HepG2 (cell line): ENCODE results near the gene VILL. TPM values are rescaled to one million over a fixed set of nuclear protein-coding genes. Genes with fewer than 3 reads are reported as not detected.

ENCODE experiments used
- ATAC-seq: fragments of 200-7000 bp; cut with Tn5 transposase; 3 replicates; pipeline ENCODE4 v1.9.1; 2020; ENCODE audit warnings: mild to moderate bottlenecking, moderate library complexity
- BruUV-seq: library from RNA; stranded (reverse); fragments of 400-500 nt; replicated peaks from 2 replicates; lab custom pipeline; 2021; lab: Mats Ljungman, UMichigan
- CTCF ChIA-PET: fragments of 300-600 bp; formaldehyde crosslinking; extraction: SDS; loops from one replicate; lab custom pipeline; 2021; ENCODE audit warnings: low total read pairs, inconsistent platforms, low intra/inter-chr PET ratio; lab: Yijun Ruan, JAX
- POLR2A ChIA-PET: fragments of 350-600 bp; sonication (Branson Sonifier 250); formaldehyde crosslinking; loops from one replicate; lab custom pipeline; 2020; ENCODE audit warnings: antibody characterized with exemption, inconsistent platforms; lab: Yijun Ruan, JAX
- DNase-seq: peaks from one replicate; pipeline ENCODE4 v3.0.0-alpha.2; 2015; ENCODE audit warnings: low spot score
- FAIRE-seq: peaks from 3 replicates; lab custom pipeline; 2011; peaks lifted over from hg19 to GRCh38; lab: Jason Lieb, UNC
- H2AFZ ChIP-seq: one replicate; pipeline ENCODE4 v1.6.1; 2011; ENCODE audit warnings: low read length, inconsistent platforms
- H3K27ac ChIP-seq: fragments of 300-600 bp; 3 replicates; pipeline ENCODE4 v1.8.0; 2011; ENCODE audit warnings: mixed run types, mild to moderate bottlenecking, mixed read lengths, low read length, inconsistent platforms; ENCODE audit not compliant: insufficient read depth; ENCODE audit errors: extremely low read length
- H3K27me3 ChIP-seq, 2 experiments: fragments of 200-600 bp in 1 of 2; 2 replicates in 1 of 2; 3 replicates in 1 of 2; pipeline versions ENCODE4 v1.6.0 to v1.8.0; 2011; ENCODE audit warnings: low read length in 2 of 2, mild to moderate bottlenecking in 2 of 2, moderate library complexity in 2 of 2, inconsistent platforms in 1 of 2; ENCODE audit not compliant: insufficient read depth in 2 of 2, control insufficient read depth in 1 of 2
- H3K36me3 ChIP-seq, 2 experiments: fragments of 200-600 bp in 1 of 2; replicated peaks in 1 of 2; 2 replicates in 1 of 2; 3 replicates in 1 of 2; pipeline versions ENCODE4 v1.5.1 to v1.8.0; 2011; ENCODE audit warnings: low read length in 2 of 2, inconsistent platforms in 1 of 2; ENCODE audit not compliant: insufficient read depth in 2 of 2, control insufficient read depth in 1 of 2
- H3K4me1 ChIP-seq: 2 replicates; pipeline ENCODE4 v1.5.1; 2012; ENCODE audit warnings: low read length, inconsistent platforms; ENCODE audit not compliant: insufficient read depth
- H3K4me2 ChIP-seq: 2 replicates; pipeline ENCODE4 v1.6.0; 2011; ENCODE audit warnings: low read depth, low read length, inconsistent platforms
- H3K4me3 ChIP-seq, 3 experiments: fragments of 200-600 bp in 1 of 3; sonication (generic), shearing (Covaris generic) in 1 of 3; replicated peaks in 1 of 3; 2 replicates each; pipeline ENCODE4 v1.5.1; 2011 to 2016; ENCODE audit warnings: low read length in 3 of 3, inconsistent platforms in 2 of 3, low read depth in 2 of 3, mild to moderate bottlenecking in 2 of 3, control low read depth in 1 of 3, mixed read lengths in 1 of 3; ENCODE audit not compliant: insufficient read depth in 1 of 3
- H3K79me2 ChIP-seq: one replicate; pipeline ENCODE4 v1.6.1; 2011; ENCODE audit warnings: low read length, inconsistent platforms; ENCODE audit not compliant: insufficient read depth
- H3K9ac ChIP-seq: 2 replicates; pipeline ENCODE4 v1.6.0; 2011; ENCODE audit warnings: mild to moderate bottlenecking, low read depth, low read length, inconsistent platforms; ENCODE audit not compliant: insufficient read depth
- H3K9me3 ChIP-seq: 2 replicates; pipeline ENCODE4 v1.5.1; 2012; ENCODE audit warnings: mild to moderate bottlenecking, low read length
- H4K20me1 ChIP-seq: 2 replicates; pipeline ENCODE4 v1.6.0; 2011; ENCODE audit warnings: inconsistent platforms, mild to moderate bottlenecking, low read length, moderate library complexity; ENCODE audit not compliant: insufficient read depth
- FOXK2 ChIP-seq: fragments of 450-650 bp; IDR thresholded peaks from 2 replicates; pipeline ENCODE4 v1.6.1; 2016
- MED1 ChIP-seq: sonication (generic); formaldehyde crosslinking; IDR thresholded peaks from 2 replicates; pipeline ENCODE4 v1.4.0; 2020; ENCODE audit warnings: missing genetic modification reagents
- PHF8 ChIP-seq: sonication (generic); formaldehyde crosslinking; IDR thresholded peaks from 2 replicates; pipeline ENCODE4 v1.5.0; 2020; ENCODE audit warnings: missing genetic modification reagents
- ZNF263 ChIP-seq: sonication (generic); formaldehyde crosslinking; IDR thresholded peaks from 2 replicates; pipeline ENCODE4 v1.4.0; 2020; ENCODE audit warnings: missing genetic modification reagents
- ZNF709 ChIP-seq: sonication (generic); formaldehyde crosslinking; IDR thresholded peaks from 2 replicates; pipeline ENCODE4 v1.5.0; 2020; ENCODE audit warnings: mild to moderate bottlenecking, missing genetic modification reagents
- WGBS: methylation state at CpG from one replicate; pipeline ENCODE4 v1.1.6; 2017; ENCODE audit warnings: low lambda C conversion rate; 5-methylcytosine and 5-hydroxymethylcytosine counted together
- in situ Hi-C: cut with HindIII; loops from 2 replicates; pipeline ENCODE4 v1.10.0; 2017; ENCODE audit warnings: low pct_unique_long_range_greater_than_20kb; ENCODE audit not compliant: extremely low pct_ligation_motif_present
- intact Hi-C: fragments of 100-400 bp; cut with micrococcal nuclease; formaldehyde crosslinking; loops from one replicate; pipeline ENCODE4 v1.10.0; 2022; ENCODE audit not compliant: unreplicated experiment
- polyA plus RNA-seq, 8 experiments: library from polyadenylated mRNA; depleted of rRNA in 3 of 8; stranded (reverse) in 7 of 8; unstranded in 1 of 8; fragments of >200 nt; fragmentation: Illumina TruSeq in 4 of 8; extraction: Trizol in 4 of 8; gene quantifications; 2 replicates each; pipeline versions ENCODE4 v1.2.1 to v1.2.3, GENCODE V29; 2011 to 2016; ENCODE audit warnings: low read depth in 4 of 8, missing spikeins in 1 of 8, mixed read lengths in 1 of 8; ENCODE audit not compliant: insufficient read depth in 1 of 8
- total RNA-seq, 5 experiments: library from RNA; depleted of rRNA; stranded (reverse); fragments of >200 nt; fragmentation: Illumina TruSeq; extraction: Trizol; gene quantifications; 2 replicates each; pipeline ENCODE4 v1.2.3, GENCODE V29; 2016; ENCODE audit warnings: low read depth in 1 of 5
- TF ChIP-seq, protein P1 (sequence below): sonication (generic); formaldehyde crosslinking; IDR thresholded peaks from 2 replicates; pipeline ENCODE4 v1.5.1; 2020; ENCODE audit warnings: mild to moderate bottlenecking, moderate library complexity, missing genetic modification reagents
- TF ChIP-seq, protein P2 (sequence below): sonication (generic); formaldehyde crosslinking; IDR thresholded peaks from 2 replicates; pipeline ENCODE4 v1.5.0; 2020; ENCODE audit warnings: missing genetic modification reagents, mild to moderate bottlenecking, borderline replicate concordance

VILL gene
- total and polyA plus RNA-seq, 2 of the 13 experiments (the other 11 are each of a cell fraction or from before 2014, with no cell fraction given), result 3.2 to 5.3 TPM

DNA sequence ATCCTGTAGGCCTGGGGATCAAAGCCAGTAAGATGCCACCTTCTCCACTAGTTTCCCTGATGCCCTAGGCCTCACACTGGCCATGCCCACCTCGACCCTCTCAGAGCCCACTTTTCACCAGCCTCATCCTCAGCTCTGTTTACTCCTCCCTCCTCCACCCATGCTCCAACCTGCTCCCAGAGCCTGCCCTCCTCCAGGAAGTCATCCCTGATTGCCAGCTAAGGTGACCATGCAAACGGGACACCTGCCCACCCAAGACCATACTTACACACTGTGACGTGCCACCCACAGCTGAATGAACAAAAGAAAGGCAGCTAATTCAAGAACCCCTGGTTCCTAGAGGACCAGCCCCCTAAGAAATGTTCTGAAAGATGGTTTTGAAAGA is 29.7 kb downstream of the VILL start:
- no peak for DNase-seq
- BruUV-seq, result no TSS peak
- intact Hi-C loops, result no loop called here
- Histone ChIP-seq H3K4me1 (peaks cover 76% of the 10 kb centered on the region), H3K9me3 (no peaks in the 10 kb centered on the region), H3K4me2 (no peak overlapping the region), H3K36me3 (peaks cover 5 to 11% of the 10 kb centered on the region in 2 experiments; a peak in 3 of 5 replicates), H3K4me3 (no peak overlapping the region), H3K27ac (no peak overlapping the region), H2AFZ (no peak overlapping the region), H3K9ac (no peak overlapping the region), H3K27me3 (no peaks in the 10 kb centered on the region), H4K20me1 (no peaks in the 10 kb centered on the region), H3K79me2 (no peaks in the 10 kb centered on the region)
- FAIRE-seq, result no peak
- in situ Hi-C loops, result no loop called here
- CTCF ChIA-PET, result no interaction called here
- 54% methylated on average over 3 of the region's 3 CpGs for WGBS
- POLR2A ChIA-PET, result interaction anchor here (0.7 kb wide), 1 partner anchor 17 kb away, joined by 4 read pairs; no protein-coding TSS in a partner anchor
- TF ChIP-seq ZNF263 (CRISPR knock-in tag) (peak; percentile 74; the same call in 1 of the 2 replicates), MED1 (CRISPR knock-in tag) (no peak), FOXK2 (no peak), PHF8 (CRISPR knock-in tag) (no peak), ZNF709 (CRISPR knock-in tag) (no peak)
- TF ChIP-seq, protein P1, sequence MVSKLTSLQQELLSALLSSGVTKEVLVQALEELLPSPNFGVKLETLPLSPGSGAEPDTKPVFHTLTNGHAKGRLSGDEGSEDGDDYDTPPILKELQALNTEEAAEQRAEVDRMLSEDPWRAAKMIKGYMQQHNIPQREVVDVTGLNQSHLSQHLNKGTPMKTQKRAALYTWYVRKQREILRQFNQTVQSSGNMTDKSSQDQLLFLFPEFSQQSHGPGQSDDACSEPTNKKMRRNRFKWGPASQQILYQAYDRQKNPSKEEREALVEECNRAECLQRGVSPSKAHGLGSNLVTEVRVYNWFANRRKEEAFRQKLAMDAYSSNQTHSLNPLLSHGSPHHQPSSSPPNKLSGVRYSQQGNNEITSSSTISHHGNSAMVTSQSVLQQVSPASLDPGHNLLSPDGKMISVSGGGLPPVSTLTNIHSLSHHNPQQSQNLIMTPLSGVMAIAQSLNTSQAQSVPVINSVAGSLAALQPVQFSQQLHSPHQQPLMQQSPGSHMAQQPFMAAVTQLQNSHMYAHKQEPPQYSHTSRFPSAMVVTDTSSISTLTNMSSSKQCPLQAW, result no peak
- TF ChIP-seq, protein P2, sequence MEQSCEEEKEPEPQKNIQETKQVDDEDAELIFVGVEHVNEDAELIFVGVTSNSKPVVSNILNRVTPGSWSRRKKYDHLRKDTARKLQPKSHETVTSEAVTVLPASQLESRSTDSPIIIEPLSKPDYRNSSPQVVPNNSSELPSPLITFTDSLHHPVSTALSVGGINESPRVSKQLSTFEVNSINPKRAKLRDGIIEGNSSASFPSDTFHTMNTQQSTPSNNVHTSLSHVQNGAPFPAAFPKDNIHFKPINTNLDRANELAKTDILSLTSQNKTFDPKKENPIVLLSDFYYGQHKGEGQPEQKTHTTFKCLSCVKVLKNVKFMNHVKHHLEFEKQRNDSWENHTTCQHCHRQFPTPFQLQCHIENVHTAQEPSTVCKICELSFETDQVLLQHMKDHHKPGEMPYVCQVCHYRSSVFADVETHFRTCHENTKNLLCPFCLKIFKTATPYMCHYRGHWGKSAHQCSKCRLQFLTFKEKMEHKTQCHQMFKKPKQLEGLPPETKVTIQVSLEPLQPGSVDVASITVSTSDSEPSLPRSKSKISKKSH (CRISPR knock-in tag), result no peak
- no peak for ATAC-seq
